Liver (tissue), 9 donors: Measurements from ENCODE around the gene PKD1. TPM values are rescaled to one million over a fixed set of nuclear protein-coding genes. Genes with fewer than 3 reads are reported as not detected.

ENCODE experiments used
- DNase-seq: peaks from one replicate; pipeline ENCODE4 v3.0.0-alpha.2; 2017; ENCODE audit warnings: low spot score
- H3K27ac ChIP-seq, 2 donors: one replicate each; pipeline ENCODE4 v1.7.0; 2013; ENCODE audit warnings: inconsistent platforms in 2 of 2, low read length in 2 of 2, control low read depth in 1 of 2, low read depth in 1 of 2, mild to moderate bottlenecking in 1 of 2
- H3K27me3 ChIP-seq, 4 donors: one replicate each; pipeline versions ENCODE4 v1.6.1 to v1.7.0; 2013; ENCODE audit warnings: low read length in 3 of 4, inconsistent platforms in 1 of 4, mild to moderate bottlenecking in 1 of 4, moderate library complexity in 1 of 4; ENCODE audit not compliant: control insufficient read depth in 4 of 4, insufficient read depth in 4 of 4
- H3K36me3 ChIP-seq, 4 donors: one replicate each; pipeline versions ENCODE4 v1.6.1 to v1.7.0; 2013; ENCODE audit warnings: low read length in 3 of 4, mild to moderate bottlenecking in 3 of 4, low read depth in 1 of 4, moderate library complexity in 1 of 4; ENCODE audit not compliant: control insufficient read depth in 4 of 4, insufficient read depth in 3 of 4
- H3K4me1 ChIP-seq, 4 donors: one replicate each; pipeline versions ENCODE4 v1.6.1 to v1.7.0; 2013; ENCODE audit warnings: low read length in 3 of 4, mild to moderate bottlenecking in 3 of 4, moderate library complexity in 1 of 4; ENCODE audit not compliant: control insufficient read depth in 4 of 4, insufficient read depth in 4 of 4
- H3K4me3 ChIP-seq, 3 donors: one replicate each; pipeline versions ENCODE4 v1.6.1 to v1.7.0; 2013; ENCODE audit warnings: low read length in 3 of 3, control low read depth in 1 of 3, low read depth in 1 of 3, mild to moderate bottlenecking in 1 of 3
- H3K9ac ChIP-seq, 2 donors: one replicate each; pipeline ENCODE4 v1.7.0; 2013; ENCODE audit warnings: low read length in 2 of 2, mild to moderate bottlenecking in 2 of 2, moderate library complexity in 2 of 2, control low read depth in 1 of 2, low read depth in 1 of 2
- H3K9me3 ChIP-seq, 4 donors: one replicate each; pipeline versions ENCODE4 v1.6.1 to v1.7.0; 2013; ENCODE audit warnings: low read length in 3 of 4; ENCODE audit not compliant: control insufficient read depth in 4 of 4
- ATF3 ChIP-seq: IDR thresholded peaks from 2 replicates; pipeline ENCODE4 v1.6.1; 2016; ENCODE audit warnings: antibody characterized with exemption
- CTCF ChIP-seq: fragments of 150-350 bp; IDR thresholded peaks from 2 replicates; pipeline ENCODE4 v1.5.1; 2017; ENCODE audit warnings: improper control_type of control experiment, low read depth, low read length; ENCODE audit not compliant: missing input control
- EGR1 ChIP-seq, 2 donors: IDR thresholded peaks; 2 replicates each; pipeline ENCODE4 v1.6.1; 2016 to 2018; ENCODE audit warnings: antibody characterized with exemption in 2 of 2, low read depth in 2 of 2
- FOXA1 ChIP-seq: IDR thresholded peaks from 2 replicates; pipeline ENCODE4 v1.6.1; 2016; ENCODE audit warnings: antibody characterized with exemption
- FOXA2 ChIP-seq: IDR thresholded peaks from 2 replicates; pipeline ENCODE4 v1.6.1; 2016; ENCODE audit warnings: antibody characterized with exemption
- GABPA ChIP-seq, 2 donors: IDR thresholded peaks in 1 of 2; conservative IDR thresholded peaks in 1 of 2; 2 replicates each; pipeline ENCODE4 v1.6.1; 2016; ENCODE audit warnings: antibody characterized with exemption in 2 of 2, mild to moderate bottlenecking in 1 of 2, moderate library complexity in 1 of 2
- HNF4A ChIP-seq, 2 donors: conservative IDR thresholded peaks; 2 replicates each; pipeline ENCODE4 v1.6.1; 2016; ENCODE audit warnings: antibody characterized with exemption in 2 of 2, mild to moderate bottlenecking in 2 of 2
- HNF4G ChIP-seq: IDR thresholded peaks from 2 replicates; pipeline ENCODE4 v1.6.1; 2016; ENCODE audit warnings: antibody characterized with exemption
- JUND ChIP-seq, 2 donors: IDR thresholded peaks; 2 replicates each; pipeline ENCODE4 v1.6.1; 2016; ENCODE audit warnings: antibody characterized with exemption in 2 of 2
- MAX ChIP-seq: IDR thresholded peaks from 2 replicates; pipeline ENCODE4 v1.6.1; 2016; ENCODE audit warnings: antibody characterized with exemption
- RAD21 ChIP-seq, 2 donors: IDR thresholded peaks; 2 replicates each; pipeline ENCODE4 v1.6.1; 2016; ENCODE audit warnings: antibody characterized with exemption in 2 of 2, mild to moderate bottlenecking in 2 of 2
- RXRA ChIP-seq, 2 donors: IDR thresholded peaks; 2 replicates each; pipeline ENCODE4 v1.6.1; 2017 to 2018; ENCODE audit warnings: antibody characterized with exemption in 2 of 2, mild to moderate bottlenecking in 1 of 2
- SP1 ChIP-seq: IDR thresholded peaks from 2 replicates; pipeline ENCODE4 v1.6.1; 2018; ENCODE audit warnings: antibody characterized with exemption, mild to moderate bottlenecking
- TAF1 ChIP-seq: conservative IDR thresholded peaks from 2 replicates; pipeline ENCODE4 v1.6.1; 2016; ENCODE audit warnings: antibody characterized with exemption, mild to moderate bottlenecking
- ZBTB33 ChIP-seq: IDR thresholded peaks from 2 replicates; pipeline ENCODE4 v1.6.1; 2016; ENCODE audit warnings: antibody characterized with exemption
- WGBS: extraction: QIAGEN DNeasy Blood & Tissue Kit; methylation state at CpG from one replicate; pipeline ENCODE4 v1.1.7; 2013; 5-methylcytosine and 5-hydroxymethylcytosine counted together
- polyA plus RNA-seq, 2 donors: library from polyadenylated mRNA; stranded (reverse) in 1 of 2; unstranded in 1 of 2; fragments of 200-250 nt in 1 of 2; fragments of >200 nt in 1 of 2; fragmentation: Nextera tagmentation in 1 of 2; extraction: Ambion mirVana in 1 of 2; gene quantifications; one replicate each; pipeline versions ENCODE4 v1.2.1 to v1.2.3, GENCODE V29; 2013 to 2015
- total RNA-seq, 2 donors: library from RNA; depleted of rRNA; stranded (reverse); fragments of >200 nt; gene quantifications; one replicate each; pipeline ENCODE4 v1.2.3, GENCODE V29; 2014
- TF ChIP-seq, protein P1 (sequence below): IDR thresholded peaks from 2 replicates; pipeline ENCODE4 v1.6.1; 2016; ENCODE audit warnings: antibody characterized with exemption, mild to moderate bottlenecking
- donor health status: healthy.
- donor health status: healthy.
- donor health status: healthy.
- donor health status: healthy.
- donor health status: healthy.

Gene PKD1
- total and polyA plus RNA-seq, 4 donors = 8.0 to 58.4 (median 25.6) TPM

- peak; percentile 59 for DNase-seq
- 51% methylated on average over 106 of the region's 106 CpGs for WGBS
- H3K27ac ChIP-seq = no peak overlapping the region
- H3K27me3 ChIP-seq = no peaks in the 10 kb centered on the region
- peaks cover 12 to 38% (median 21%) of the 10 kb centered on the region in 4 donors for H3K36me3 ChIP-seq
- H3K9ac ChIP-seq = no peak overlapping the region
- H3K4me1 ChIP-seq = no peaks in the 10 kb centered on the region
- TF ChIP-seq HNF4A (conservative IDR thresholded peaks at IDR 0.05) = no peak
- TF ChIP-seq SP1 = no peak
- TF ChIP-seq MAX = no peak
- TF ChIP-seq ZBTB33 = no peak
- no peaks in the 10 kb centered on the region for H3K9me3 ChIP-seq
- no peak overlapping the region for H3K4me3 ChIP-seq
These were observed 42.8 kb upstream of the PKD1 start for GRCh38 chr16:2178321-2179106.

DNA sequence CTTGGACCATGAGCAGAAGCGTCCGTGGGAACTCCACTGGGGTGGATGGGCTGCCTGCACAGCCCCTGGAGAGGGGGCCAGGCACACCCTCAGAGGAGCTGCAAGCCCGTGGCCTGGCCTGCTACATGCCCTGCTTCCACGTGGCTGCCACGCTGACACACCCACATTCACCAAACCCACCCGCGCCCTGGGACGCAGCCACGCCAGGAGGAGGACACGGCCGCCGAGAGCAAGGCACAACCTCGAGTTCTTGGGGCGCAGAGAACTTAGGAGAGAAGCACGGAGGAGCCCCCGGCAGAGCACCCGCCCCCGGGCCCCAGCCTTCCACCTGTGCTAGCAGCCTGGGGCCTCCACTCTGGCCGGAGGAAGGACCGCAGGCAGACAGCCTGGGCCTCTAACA is 41.9 kb upstream of the PKD1 start:
- TF ChIP-seq CTCF (no peak), ZBTB33 (no peak), FOXA1 (no peak), GABPA (IDR thresholded peaks at IDR 0.05 in 1 of 2, conservative IDR thresholded peaks at IDR 0.05 in 1 of 2) (no peak), EGR1 (IDR thresholded peaks at IDR 0.05; ENCODE audit: low read depth in 2 of 2) (no peak), RAD21 (IDR thresholded peaks at IDR 0.05) (no peak), JUND (IDR thresholded peaks at IDR 0.05) (no peak), HNF4A (conservative IDR thresholded peaks at IDR 0.05) (no peak), MAX (no peak), ATF3 (no peak), RXRA (IDR thresholded peaks at IDR 0.05) (no peak), HNF4G (no peak), TAF1 (no peak), FOXA2 (no peak)
- TF ChIP-seq, protein P1, sequence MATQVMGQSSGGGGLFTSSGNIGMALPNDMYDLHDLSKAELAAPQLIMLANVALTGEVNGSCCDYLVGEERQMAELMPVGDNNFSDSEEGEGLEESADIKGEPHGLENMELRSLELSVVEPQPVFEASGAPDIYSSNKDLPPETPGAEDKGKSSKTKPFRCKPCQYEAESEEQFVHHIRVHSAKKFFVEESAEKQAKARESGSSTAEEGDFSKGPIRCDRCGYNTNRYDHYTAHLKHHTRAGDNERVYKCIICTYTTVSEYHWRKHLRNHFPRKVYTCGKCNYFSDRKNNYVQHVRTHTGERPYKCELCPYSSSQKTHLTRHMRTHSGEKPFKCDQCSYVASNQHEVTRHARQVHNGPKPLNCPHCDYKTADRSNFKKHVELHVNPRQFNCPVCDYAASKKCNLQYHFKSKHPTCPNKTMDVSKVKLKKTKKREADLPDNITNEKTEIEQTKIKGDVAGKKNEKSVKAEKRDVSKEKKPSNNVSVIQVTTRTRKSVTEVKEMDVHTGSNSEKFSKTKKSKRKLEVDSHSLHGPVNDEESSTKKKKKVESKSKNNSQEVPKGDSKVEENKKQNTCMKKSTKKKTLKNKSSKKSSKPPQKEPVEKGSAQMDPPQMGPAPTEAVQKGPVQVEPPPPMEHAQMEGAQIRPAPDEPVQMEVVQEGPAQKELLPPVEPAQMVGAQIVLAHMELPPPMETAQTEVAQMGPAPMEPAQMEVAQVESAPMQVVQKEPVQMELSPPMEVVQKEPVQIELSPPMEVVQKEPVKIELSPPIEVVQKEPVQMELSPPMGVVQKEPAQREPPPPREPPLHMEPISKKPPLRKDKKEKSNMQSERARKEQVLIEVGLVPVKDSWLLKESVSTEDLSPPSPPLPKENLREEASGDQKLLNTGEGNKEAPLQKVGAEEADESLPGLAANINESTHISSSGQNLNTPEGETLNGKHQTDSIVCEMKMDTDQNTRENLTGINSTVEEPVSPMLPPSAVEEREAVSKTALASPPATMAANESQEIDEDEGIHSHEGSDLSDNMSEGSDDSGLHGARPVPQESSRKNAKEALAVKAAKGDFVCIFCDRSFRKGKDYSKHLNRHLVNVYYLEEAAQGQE = no peak
- peaks cover 12 to 48% (median 29%) of the 10 kb centered on the region in 4 donors for H3K36me3 ChIP-seq
- DNase-seq = no peak
- H3K27me3 ChIP-seq = no peaks in the 10 kb centered on the region
- H3K4me3 ChIP-seq = no peak overlapping the region
- no peak overlapping the region for H3K27ac ChIP-seq
- no peaks in the 10 kb centered on the region for H3K9me3 ChIP-seq
- no peak overlapping the region for H3K9ac ChIP-seq
- no peaks in the 10 kb centered on the region for H3K4me1 ChIP-seq
- 97% methylated on average over 20 of the region's 20 CpGs for WGBS
